ENCODE results near the gene SGPP2. TPM values are rescaled to one million over a fixed set of nuclear protein-coding genes. Genes with fewer than 3 reads are reported as not detected.

SGPP2 gene
- total RNA-seq, 1 experiment from 2014 or later: not detected

DNA sequence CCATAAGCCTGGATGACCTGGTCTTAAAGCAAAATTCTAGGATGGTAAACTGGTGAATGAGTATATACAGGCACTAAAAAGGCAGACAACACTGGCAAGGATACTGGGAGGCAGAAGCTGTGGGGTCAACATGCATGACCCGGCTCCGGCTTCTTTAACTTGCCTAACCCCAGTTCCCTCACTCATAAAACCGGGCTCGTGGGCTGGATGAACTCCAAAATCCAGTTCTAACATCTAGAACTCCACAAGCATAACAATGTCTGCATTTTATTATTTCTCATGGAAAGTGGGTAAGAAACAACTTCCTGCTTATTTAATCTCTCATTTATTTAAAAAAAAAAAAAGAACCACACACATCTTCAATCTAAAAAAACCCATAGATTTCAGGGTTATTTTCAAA is 174.3 kb downstream of the SGPP2 start:
- H2BK5ac ChIP-seq (ENCODE audit: insufficient read length, low read length): no peak overlapping the region
- H3K27me3 Mint-ChIP-seq (ENCODE audit: low read depth): no peaks in the 10 kb centered on the region

More for the DNA sequence above, 174.3 kb downstream of the SGPP2 start:
- no peak for DNase-seq
- H3K27ac Mint-ChIP-seq: peak overlapping the region in 1 of 3 experiments; percentile 28; a peak in 1 of 7 replicates
- H2BK120ac ChIP-seq (ENCODE audit: low read depth, low read length, poor library complexity, severe bottlenecking): no peak overlapping the region
- H2AFZ ChIP-seq (ENCODE audit: low read length): no peak overlapping the region
- no peak overlapping the region for H3T11ph ChIP-seq (ENCODE audit: low read length)
- WGBS (ENCODE audit: extremely low coverage, insufficient read length, low lambda C conversion rate): no CpG with 5 or more reads among the region's 4 CpGs
- no peak overlapping the region for H3K14ac ChIP-seq (ENCODE audit: insufficient read depth, low read length)
- H4K5ac ChIP-seq (ENCODE audit: insufficient read length, low read depth, low read length): no peak overlapping the region
- H3K79me1 ChIP-seq (ENCODE audit: insufficient read depth, low read depth, low read length, poor library complexity, severe bottlenecking): peaks cover 2% of the 10 kb centered on the region
- H3K23ac ChIP-seq (ENCODE audit: insufficient read length, low read depth, low read length): no peak overlapping the region
- H2BK15ac ChIP-seq (ENCODE audit: low read depth, low read length): no peak overlapping the region
- H3K27me3 ChIP-seq (ENCODE audit: insufficient read depth, low read length): no peaks in the 10 kb centered on the region
- no peak overlapping the region for H3K27ac ChIP-seq (ENCODE audit: insufficient read length, low read depth, low read length)
- H2BK20ac ChIP-seq (ENCODE audit: low read depth, low read length, poor library complexity, severe bottlenecking): no peak overlapping the region
- H4K8ac ChIP-seq (replicated peaks; ENCODE audit: insufficient read length, low read depth, low read length): no peak overlapping the region
- peaks cover 7 to 30% (median 16%) of the 10 kb centered on the region in 3 experiments; a peak in 5 of 7 replicates for H3K36me3 Mint-ChIP-seq (ENCODE audit: insufficient read depth in 1 of 3, low read depth in 3 of 3)
- no peak overlapping the region for H3K56ac ChIP-seq (ENCODE audit: insufficient read length, low read depth, low read length)
- H3K79me2 ChIP-seq (ENCODE audit: insufficient read depth, low read length): no peaks in the 10 kb centered on the region; the same call in 1 of the 2 replicates
- H3K4me1 Mint-ChIP-seq: 0 out of 4 replicates have a peak, but pooled peaks cover 0 to 4% of the 10 kb centered on the region in 2 experiments
- no peak overlapping the region for H2BK12ac ChIP-seq (ENCODE audit: insufficient read length, low read depth, low read length)
- no peak overlapping the region for H3K9ac ChIP-seq (ENCODE audit: extremely low read depth, insufficient read length, low read length)
- no peak overlapping the region for H2AK5ac ChIP-seq (ENCODE audit: insufficient read length, low read length)
- no peaks in the 10 kb centered on the region for H3K23me2 ChIP-seq (ENCODE audit: insufficient read length, low read depth, low read length, poor library complexity, severe bottlenecking)
- no peak overlapping the region for H3K18ac ChIP-seq (ENCODE audit: insufficient read length, low read depth, low read length)
- no peak overlapping the region for H4K91ac ChIP-seq (ENCODE audit: insufficient read length, low read depth, low read length)
- no peak overlapping the region for H3K4me2 ChIP-seq (ENCODE audit: insufficient read depth, insufficient read length, low read length)
- no peaks in the 10 kb centered on the region for H3K9me3 Mint-ChIP-seq
- H3K9me3 ChIP-seq (ENCODE audit: control insufficient read depth, low read depth, low read length): no peaks in the 10 kb centered on the region
- TF ChIP-seq, protein P1, sequence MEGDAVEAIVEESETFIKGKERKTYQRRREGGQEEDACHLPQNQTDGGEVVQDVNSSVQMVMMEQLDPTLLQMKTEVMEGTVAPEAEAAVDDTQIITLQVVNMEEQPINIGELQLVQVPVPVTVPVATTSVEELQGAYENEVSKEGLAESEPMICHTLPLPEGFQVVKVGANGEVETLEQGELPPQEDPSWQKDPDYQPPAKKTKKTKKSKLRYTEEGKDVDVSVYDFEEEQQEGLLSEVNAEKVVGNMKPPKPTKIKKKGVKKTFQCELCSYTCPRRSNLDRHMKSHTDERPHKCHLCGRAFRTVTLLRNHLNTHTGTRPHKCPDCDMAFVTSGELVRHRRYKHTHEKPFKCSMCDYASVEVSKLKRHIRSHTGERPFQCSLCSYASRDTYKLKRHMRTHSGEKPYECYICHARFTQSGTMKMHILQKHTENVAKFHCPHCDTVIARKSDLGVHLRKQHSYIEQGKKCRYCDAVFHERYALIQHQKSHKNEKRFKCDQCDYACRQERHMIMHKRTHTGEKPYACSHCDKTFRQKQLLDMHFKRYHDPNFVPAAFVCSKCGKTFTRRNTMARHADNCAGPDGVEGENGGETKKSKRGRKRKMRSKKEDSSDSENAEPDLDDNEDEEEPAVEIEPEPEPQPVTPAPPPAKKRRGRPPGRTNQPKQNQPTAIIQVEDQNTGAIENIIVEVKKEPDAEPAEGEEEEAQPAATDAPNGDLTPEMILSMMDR (conservative IDR thresholded peaks at IDR 0.05): no peak
- H3K4ac ChIP-seq (ENCODE audit: low read depth, low read length): no peak overlapping the region
- H3K4me1 ChIP-seq (ENCODE audit: insufficient read depth, low read length): no peaks in the 10 kb centered on the region
- H4K20me1 ChIP-seq (ENCODE audit: control insufficient read depth, insufficient read depth, insufficient read length): no peaks in the 10 kb centered on the region
- no peak overlapping the region for H3K4me3 Mint-ChIP-seq

Data from H9 (cell line).